GM10266 (cell line): ENCODE measurements around the gene TESK2.
A peak's percentile ranks its signal among the peaks of the same experiment; 100 is the strongest.

Source experiments
- DNase-seq: peaks from one replicate; pipeline ENCODE4 v3.0.0; 2012; ENCODE audit errors: extremely low spot score
- CTCF ChIP-seq: IDR thresholded peaks from 2 replicates; pipeline ENCODE4 v1.5.1; 2012; ENCODE audit warnings: mild to moderate bottlenecking, low read depth; ENCODE audit not compliant: control insufficient read depth, insufficient read depth; ENCODE audit errors: missing control alignments

Gene TESK2

GRCh38 chr1:45321444-45321843 is 169.5 kb downstream of the TESK2 start:
- no peak for TF ChIP-seq CTCF
- no peak for DNase-seq

GRCh38 chr1:45319761-45320160 is 171.2 kb downstream of the TESK2 start:
- no peak for TF ChIP-seq CTCF

GRCh38 chr1:45317166-45317565 is 173.8 kb downstream of the TESK2 start:
- TF ChIP-seq CTCF, result no peak
- DNase-seq, result no peak

More at GRCh38 chr1:45319761-45320160, 171.2 kb downstream of the TESK2 start:
- no peak for DNase-seq

- TF ChIP-seq CTCF, result no peak
- no peak for DNase-seq
These were observed 176.7 kb downstream of the TESK2 start for GRCh38 chr1:45314266-45314665.

- no peak for TF ChIP-seq CTCF
- DNase-seq, result no peak
These were observed 184.1 kb downstream of the TESK2 start for GRCh38 chr1:45306905-45307304.

- no peak for TF ChIP-seq CTCF
- DNase-seq, result peak; percentile 61
These were observed 184.6 kb downstream of the TESK2 start for GRCh38 chr1:45306319-45306718.

- no peak for TF ChIP-seq CTCF
- DNase-seq, result no peak
These were observed 185.7 kb downstream of the TESK2 start for GRCh38 chr1:45305231-45305630.
